GM19463 (cell line): Measurements from ENCODE around the gene GLIS1.

ENCODE experiments used
- ATAC-seq: cut with Tn5 transposase; IDR thresholded peaks from one replicate; pipeline ENCODE4 v1.9.1; 2021; ENCODE audit warnings: mild to moderate bottlenecking, moderate library complexity; ENCODE audit not compliant: unreplicated experiment

The GLIS1 gene

DNA sequence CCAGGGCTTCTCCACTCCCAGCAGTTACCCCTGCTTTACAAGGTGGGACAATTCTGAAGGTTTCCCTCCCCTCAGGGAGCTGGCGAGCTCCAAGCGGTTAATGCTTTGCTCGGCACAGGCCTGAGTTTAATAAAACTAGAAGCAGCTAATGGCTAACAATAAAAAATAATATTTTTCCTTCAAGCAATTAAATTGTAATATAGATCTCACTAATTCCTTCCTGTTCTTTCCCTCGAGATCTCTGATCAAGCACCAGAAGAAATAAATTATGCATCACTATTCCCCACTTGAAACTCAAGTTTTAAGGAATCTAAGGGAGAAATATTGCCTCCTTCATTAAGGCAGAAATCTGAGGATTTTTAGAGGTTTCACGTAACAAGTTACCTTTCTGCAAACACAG is 42.9 kb downstream of the GLIS1 start:
- no peak for ATAC-seq

DNA sequence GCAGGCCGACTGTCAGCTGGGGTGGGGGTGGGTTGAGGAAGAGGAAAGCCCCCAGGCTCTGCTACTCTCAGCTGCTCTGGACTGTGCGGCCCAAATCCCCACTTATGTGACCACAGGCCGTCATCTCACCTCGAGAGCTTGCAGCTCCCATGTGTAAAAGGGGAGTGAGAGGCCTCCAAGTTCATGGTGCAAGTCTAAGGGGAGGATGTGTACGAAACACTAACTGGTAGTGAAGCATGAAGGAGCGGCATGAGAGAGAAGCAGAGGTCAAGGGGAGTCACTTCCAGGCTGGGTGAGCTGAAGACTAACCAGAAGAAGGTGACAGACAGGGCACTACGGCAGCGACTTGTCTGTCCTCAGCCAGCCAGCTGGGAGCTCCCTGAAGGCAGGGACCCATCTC is 43.8 kb downstream of the GLIS1 start:
- no peak for ATAC-seq

DNA sequence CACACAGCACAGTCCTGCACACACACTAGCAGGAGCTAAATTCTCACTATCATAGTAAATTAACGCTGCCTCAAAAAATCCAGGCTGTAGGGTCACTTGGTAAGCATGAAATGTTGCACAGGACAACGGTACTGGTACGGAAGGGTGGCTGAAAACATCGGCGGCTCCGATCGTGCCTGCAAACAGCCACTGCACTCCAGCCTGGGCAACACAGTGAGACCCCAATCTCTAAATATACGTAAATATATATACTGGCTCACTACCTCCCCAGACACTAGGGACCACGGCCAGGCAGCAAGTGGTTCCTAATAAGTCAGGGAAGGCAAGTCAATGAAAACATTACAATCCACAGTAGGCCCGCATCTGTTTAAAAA is 44.3 kb downstream of the GLIS1 start:
- no peak for ATAC-seq

DNA sequence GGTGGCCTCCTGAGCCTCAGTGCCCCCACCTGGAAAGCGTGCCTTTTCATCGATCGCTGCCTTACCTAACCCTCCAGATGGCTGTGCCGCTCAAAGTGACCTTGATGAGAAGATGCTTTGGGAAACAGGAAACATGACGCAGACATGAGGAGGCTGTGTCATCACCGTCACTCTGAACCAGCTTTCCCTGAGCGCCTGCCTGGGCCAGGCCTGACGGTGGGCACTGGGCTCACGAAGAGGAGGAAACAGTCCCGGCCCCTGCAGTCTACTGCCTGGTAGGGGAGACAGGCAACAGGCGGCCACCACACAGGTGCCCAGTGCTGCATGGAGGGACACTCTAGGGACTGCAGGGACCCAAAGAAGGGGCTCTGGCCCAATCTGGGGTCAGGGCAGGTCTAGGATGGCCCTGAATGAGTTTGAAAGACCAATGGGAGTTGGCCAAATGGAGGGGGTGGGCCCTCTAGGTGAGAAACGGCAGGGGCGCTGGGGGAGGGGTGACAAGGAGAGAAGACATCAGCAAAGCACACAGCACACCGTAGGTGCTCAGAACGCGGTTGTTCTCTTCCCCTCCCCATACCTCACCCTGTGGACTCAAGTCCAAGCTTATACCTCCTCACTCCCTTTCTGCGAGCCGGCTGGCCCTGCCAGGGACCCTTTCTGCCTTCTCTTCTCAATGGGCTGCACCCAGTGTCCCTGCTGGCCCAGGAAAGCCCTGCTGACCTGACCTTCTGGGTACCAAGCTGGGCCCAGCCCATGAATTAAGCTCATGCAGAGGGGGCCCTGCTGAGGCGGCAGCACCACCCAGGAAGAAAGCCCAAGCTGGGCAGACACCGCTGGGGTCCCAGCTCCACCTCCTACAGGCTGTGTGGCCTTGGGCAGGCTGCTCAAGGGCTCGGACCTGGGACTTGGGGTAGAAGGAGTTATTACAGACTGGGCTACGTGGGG is 44.9 kb downstream of the GLIS1 start:
- ATAC-seq, result no peak

DNA sequence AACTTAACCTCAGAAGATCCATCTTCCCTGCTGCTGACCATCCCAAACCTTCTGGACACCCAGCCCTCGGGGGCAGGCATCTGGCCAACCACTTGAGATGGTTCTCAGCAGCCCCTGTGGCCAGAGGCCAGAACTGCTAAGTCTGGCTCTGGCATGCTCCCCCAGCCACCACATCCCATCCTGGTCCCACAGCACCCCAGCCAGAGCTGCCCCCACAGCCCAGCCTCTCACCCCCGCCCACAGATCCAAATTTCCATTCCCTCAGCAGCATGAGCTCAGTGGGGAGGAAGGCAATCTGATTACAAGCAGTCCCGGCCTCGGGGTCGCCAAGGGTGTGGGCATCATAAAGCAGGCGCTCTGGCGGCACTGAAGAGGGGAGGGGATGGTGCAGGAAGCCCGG is 45.6 kb downstream of the GLIS1 start:
- no peak for ATAC-seq

DNA sequence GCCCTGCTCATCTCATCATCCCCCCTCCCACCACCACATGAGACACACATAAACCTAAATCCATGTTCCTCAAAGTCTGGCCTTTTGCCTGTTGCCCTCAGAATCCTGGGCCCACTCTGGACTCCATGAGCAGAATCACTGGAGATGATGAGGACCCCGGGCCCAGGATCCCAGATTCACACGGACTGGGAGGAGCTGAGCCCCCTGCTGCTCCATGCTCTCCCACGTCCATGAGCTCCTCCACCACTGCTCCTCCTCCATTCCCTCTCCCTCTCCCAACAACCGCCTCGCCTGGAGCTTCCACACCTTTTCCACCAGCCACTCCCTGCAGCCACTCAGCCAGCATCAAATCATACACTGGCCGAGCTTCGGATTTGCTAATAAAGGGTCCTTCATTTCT is 47.6 kb downstream of the GLIS1 start:
- no peak for ATAC-seq

DNA sequence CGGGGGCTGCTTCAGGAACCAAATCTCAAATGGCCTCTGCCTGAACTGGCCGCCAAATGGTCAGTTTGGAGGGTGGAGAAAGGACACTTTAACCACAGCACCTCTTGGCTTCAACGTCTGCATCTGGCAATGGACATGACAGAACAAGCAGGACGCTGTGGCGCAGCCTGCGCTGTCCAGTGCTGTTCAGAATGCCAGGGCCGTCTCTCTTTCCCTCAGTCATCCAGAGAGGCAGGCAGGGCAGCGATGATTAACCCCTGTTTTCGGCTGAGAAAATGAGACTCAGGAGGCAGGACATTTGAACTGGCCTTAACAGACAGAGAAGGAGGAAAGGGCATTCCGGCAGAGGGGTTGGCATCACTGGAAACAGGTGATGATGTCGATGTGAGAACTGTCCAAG is 48.6 kb downstream of the GLIS1 start:
- ATAC-seq, result no peak

DNA sequence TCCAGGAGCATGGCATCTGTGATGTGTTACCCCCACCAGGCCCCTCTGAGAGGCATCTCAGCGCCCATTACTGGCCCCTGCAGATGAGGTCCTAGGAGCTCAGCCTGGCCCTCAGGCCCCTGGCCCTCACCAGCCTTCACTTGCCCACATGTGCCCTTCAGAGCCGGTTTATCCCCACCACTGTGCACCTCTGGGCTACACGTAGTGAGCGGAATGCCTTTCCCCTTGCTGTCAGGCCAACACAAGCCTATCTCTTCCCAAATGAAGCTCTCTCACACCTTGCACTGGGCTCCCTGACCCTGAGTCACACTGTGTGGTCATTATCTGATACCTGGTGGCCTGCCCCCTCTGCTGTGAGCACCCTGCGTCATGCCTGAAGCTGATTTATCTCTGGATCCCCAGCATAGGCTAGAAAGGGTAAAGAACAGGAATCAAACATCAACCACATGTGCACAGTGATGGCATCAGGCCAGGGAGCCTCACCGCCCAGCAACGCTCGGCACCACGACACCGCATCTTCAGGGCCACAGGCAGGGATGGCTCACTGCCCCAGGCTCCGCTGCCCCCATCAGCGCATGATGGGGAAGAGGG is 49.1 kb downstream of the GLIS1 start:
- no peak for ATAC-seq

DNA sequence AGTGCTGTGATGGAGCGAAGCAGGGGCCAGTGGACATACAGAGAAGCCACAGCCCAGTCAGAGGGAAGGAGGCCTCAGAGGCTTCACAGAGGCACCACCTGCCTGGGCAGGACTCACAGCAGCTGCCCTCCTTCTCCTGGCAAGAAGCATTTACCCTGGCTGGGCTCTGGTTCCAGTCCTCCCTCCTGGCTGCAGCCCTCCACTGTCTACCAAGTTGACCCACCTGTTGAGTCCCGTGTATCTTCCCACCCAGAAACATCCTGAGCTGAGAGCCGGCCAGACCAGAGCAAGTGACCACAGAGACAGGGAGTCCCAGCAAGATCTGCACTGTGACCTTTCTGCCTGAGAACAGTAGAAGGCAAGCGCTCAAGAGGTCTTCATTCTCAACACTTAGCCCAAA is 49.7 kb downstream of the GLIS1 start:
- ATAC-seq, result no peak

DNA sequence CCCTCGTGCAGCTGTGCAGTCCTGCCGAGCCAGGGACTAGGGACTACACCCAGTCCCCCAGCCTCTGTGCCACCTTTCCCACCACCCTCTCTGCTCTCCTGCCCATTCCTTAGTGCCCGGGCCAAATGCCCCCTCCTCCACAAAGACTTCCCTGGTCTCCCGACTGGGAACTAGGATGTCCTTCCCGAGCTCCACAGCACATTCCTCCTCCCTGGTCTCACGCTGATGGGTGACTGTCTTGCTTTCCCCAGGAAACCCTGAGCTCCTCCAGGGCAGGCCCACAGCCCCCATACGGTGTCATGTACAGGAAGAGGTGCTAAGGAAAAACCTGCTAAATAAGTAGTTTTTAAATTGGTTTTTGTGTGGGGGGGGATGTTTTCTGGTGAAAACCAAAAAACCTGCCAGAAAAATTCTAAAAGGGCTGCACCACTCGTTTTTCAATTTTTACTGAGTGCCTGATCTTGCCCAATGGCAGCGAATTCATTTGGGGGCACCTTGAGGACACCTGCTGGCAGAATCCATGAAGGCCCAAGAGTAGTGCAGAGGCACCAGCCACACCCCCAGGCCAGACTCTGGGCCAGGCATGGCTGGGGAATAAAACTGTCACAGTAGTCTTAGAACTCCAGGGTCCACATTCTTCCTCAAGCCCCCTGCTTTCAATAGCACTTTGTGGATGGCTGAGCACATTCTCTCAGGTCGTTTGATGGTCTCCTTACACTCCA is 50.4 kb downstream of the GLIS1 start:
- ATAC-seq, result no peak

DNA sequence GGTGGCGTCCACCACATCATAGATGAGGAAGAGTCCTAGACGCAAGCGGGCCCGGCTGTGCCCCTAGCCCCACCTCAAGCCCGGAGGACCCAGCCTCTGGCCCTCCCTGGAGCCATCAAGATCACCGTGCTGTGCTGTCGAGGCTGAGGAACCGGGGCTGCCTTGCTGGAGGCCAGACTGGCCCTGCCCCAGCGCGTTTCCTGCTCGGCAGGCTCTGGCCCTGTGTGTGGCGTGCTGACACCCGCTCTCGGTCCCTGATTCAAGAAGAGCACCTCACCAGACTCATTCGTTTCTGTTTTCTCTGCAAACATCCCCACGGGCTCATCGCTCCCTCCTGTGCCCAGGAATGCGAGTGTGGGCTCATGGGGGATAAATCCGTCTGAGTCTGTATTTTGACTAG is 51.1 kb downstream of the GLIS1 start:
- ATAC-seq, result no peak

DNA sequence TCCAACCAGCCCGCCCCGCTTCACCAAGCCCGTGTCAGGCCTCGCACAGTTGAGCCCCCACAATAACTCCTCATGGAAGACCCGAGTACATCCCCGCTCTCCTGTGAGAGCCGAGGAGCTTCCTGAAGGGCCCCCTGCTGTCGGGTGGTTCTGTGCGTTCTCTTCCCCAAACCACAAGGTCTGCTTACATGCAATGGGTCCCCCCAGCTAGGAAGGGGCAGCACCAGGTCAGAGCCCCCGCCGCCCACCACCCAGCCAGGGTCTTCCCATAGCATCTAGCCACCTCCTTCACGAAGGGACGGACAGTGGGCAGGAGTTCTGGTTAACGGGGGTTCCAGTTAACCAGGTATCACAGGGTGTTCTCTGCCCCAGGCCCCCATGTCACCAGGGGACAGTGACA is 51.5 kb downstream of the GLIS1 start:
- no peak for ATAC-seq

DNA sequence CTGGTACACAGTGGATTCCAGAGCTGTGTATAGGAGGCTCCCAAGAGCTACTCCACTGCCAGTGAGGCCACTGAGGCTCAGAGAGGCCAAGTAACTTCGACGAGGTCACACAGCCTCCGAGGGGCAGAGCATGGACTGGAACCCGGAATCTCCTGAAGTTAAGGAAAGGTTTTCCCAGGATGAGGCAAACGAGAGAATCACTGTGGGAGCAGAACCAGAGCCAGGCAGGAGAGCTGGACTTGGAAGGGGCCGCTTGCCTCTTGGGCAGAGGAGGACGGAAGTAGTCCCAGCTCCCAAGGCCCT is 52.0 kb downstream of the GLIS1 start:
- ATAC-seq, result no peak

DNA sequence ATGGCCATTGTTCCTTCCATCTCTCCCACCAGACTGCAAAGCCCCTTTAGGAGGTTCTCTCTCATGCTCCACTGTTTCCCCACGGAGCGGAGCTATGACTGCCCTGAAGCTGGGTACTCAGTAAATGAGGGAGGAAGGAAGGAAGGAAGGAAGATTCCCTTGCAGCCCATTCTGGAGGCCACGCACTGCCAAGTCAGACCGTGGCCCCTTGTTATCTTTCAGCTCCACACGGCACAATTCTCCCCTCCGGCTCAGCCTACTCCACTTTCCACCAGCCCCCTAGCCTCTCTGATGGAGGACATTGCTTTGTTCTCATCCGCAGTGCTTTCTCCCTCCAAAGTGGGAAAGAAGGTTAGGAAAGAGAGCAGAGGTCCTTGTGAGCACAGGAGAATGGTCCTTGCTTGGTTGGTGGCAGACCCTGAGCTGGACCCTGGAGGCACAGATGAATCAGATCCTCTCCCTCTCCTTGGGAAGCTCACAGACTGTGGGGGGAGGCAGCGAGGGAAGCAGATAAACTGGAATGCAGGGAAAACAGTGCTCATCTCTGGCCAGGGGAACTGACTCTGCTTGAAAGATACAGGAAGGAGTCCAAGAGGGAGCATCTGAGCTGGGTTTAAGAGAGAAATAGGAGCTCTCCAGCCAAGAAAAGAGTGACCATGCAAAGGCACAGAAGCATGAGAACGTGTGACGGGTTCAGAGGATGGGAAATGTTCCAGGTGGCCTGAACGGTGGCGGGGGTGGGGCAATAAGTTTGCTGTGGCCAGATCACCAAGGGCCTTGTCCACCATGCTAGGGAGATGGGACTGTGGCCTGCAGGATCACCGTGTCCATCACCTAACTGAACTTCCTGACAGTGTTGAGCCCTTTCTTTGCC is 52.6 kb downstream of the GLIS1 start:
- no peak for ATAC-seq

DNA sequence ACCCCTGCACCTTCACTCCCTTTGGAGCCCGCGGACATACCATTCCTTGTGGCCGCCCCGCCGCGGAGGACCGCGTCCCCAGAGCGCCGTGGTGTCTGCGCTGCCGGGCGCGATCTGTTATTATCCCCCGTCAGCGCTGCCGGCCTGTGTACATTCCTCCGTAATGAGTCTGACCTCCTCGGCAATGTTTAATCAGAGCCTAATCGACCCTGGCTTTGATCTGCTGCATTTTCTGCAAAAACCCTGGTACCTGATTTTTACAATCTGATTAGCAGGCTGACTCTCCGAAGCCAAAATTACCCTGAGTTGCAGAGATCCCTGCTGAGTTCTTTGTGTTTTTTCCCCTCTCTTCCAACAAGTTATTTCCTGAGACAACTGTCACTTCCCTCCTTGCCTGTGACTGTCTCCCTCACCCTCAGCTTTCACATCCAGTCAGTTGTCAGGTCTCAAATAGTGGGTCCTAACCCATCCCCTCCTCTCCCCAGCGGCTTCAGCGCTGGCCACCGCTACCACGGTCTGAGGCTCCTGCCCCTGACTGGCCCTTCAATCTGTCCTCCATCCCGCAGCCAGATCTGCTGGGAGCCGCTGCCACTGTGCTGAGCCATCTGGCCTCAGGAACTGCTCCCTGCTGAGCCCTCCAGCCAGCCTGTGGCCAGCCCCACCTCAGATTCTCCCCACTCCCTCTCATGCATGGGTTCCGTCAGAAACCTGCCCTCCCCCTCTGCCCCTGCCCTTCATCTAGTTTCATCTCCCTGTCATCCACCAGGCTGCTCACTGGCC is 53.5 kb downstream of the GLIS1 start:
- ATAC-seq, result no peak

DNA sequence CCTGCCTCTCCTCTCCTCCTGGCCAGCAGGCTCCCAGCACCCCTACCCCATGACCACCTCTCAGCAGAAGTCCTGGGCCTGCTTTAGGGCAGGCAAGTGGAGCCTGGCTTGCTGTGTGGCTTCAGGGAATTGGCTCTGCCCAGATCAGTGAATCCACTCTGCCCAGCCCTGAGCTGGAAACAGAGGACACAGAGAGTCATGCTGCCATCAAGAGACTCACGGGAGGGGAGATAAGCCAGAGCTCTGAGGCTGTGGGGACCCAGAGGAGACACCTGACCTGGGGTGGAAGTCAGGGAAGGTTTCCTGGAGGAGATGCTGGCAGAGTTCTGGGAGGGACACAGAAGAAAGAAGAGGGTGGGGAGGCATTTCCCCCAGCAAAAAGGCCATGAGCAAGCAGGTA is 54.2 kb downstream of the GLIS1 start:
- ATAC-seq, result no peak

DNA sequence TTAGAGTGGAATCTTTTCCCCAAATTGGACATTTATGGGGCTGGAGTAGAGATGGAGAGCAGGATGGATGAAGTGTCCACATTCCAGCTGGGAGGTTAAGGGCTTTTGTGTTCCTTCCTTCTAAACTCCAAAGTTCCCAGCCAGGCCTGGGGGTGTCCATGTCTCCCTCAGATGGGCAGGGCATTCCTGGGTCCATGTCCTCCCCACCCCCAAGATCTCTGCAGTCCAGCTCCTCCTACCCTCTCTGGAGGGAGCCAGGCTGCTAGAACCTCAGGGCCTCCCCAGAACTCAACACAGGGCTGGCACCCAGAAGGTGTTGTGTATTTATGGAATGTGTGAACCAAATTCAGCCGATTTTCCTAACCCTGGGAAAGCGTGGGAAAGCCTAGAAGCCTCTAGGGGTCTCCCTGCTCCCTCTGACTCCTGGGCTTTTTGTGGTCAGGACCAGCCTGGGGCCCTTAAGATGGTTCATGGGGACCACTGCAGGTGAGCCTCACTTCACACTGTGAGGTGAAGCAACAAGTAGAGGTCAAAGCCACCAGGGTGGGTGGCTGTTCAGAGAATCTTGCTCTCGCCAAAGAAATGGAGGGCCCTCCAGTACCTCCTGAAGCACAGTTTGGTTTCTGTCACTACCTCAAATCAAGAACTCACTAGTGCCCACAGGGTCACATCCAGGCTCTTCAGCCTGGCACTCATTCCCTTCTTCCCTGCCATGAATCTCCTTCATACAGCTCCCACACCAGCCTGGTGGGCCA is 54.8 kb downstream of the GLIS1 start:
- no peak for ATAC-seq

DNA sequence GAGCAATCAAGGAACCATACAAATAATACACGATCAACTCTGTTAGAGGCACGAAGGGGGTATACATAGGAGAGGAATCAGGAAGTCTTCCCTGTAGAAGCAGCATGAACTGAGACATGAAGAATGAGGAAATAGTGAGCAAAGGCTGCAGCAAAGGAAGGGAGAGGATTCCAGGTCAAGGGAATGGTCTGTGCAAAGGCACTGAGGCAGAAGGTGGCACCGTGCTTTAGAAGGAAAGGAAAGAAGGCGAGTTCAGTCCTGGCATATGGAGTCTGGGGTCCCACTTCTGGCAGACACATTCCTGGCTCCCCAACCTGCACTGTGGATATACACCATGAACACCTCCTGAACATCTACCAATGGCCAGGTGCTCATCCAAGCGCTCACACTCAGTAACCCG is 56.1 kb downstream of the GLIS1 start:
- ATAC-seq, result no peak

DNA sequence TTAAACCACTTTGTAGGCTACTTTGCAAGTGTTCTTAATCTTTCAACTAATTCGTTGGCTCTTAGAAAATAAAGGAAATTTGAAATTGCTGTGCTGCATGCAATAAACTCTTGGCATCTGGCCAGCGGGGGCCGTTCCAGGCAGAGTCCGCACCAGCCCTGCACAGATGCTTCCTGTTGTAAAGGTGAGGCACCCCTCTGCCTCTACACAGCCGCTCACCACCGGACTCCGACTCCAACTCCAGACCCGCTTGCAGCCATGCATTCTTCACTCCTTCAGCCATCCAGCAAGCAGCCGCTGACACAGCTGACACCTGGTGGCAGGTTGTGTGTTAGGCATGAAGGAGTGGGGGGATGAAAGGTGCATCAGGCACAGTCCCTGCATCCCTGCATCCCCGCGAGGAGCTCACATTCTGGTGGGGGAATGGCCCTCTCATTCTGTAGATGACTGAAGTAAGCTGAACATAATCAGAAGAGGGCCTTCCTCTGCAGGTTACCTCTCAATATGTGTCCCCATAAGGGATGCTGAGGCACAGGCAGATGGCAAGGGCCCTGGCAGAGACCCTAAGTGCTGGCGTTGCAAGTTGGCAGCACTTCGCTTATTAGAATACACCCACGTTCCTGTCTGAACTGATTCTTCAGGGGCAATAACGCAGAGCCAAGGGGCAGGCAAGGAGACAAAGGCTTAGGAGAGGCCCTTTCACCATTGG is 56.8 kb downstream of the GLIS1 start:
- ATAC-seq, result no peak
